GM12878 (cell line): ENCODE results near the gene BIN1. TPM values are rescaled to one million over a fixed set of nuclear protein-coding genes. Genes with fewer than 3 reads are reported as not detected.

Source experiments
- BMI1 ChIP-seq: fragments of 450-650 bp; IDR thresholded peaks from 2 replicates; pipeline ENCODE4 v1.6.1; 2016; ENCODE audit warnings: mild to moderate bottlenecking, moderate library complexity, borderline replicate concordance
- DPF2 ChIP-seq: fragments of 450-650 bp; IDR thresholded peaks from 2 replicates; pipeline ENCODE4 v1.6.1; 2017; ENCODE audit warnings: mild to moderate bottlenecking
- ELK1 ChIP-seq: IDR thresholded peaks from 2 replicates; pipeline ENCODE4 v1.6.1; 2012; ENCODE audit warnings: low read depth, low read length, improper control_type of control experiment
- FOS ChIP-seq: IDR thresholded peaks from 3 replicates; pipeline ENCODE4 v1.6.1; 2011; ENCODE audit warnings: borderline replicate concordance; ENCODE audit not compliant: insufficient read length; ENCODE audit errors: extremely low read depth
- FOXK2 ChIP-seq: fragments of 450-650 bp; IDR thresholded peaks from 2 replicates; pipeline ENCODE4 v1.6.1; 2017; ENCODE audit warnings: mild to moderate bottlenecking, moderate library complexity
- IKZF2 ChIP-seq, 2 experiments: fragments of 450-650 bp; IDR thresholded peaks; 2 replicates each; pipeline ENCODE4 v1.6.1; 2017; ENCODE audit warnings: mild to moderate bottlenecking in 2 of 2, moderate library complexity in 2 of 2
- KDM1A ChIP-seq: fragments of 200-600 bp; sonication (generic); IDR thresholded peaks from 2 replicates; pipeline ENCODE4 v1.6.1; 2016; ENCODE audit warnings: borderline replicate concordance
- MYC ChIP-seq: IDR thresholded peaks from 2 replicates; pipeline ENCODE4 v1.6.1; 2011; ENCODE audit warnings: mild to moderate bottlenecking, low read length, moderate library complexity, inconsistent platforms; ENCODE audit not compliant: insufficient read depth, insufficient replicate concordance, insufficient read length, severe bottlenecking
- NBN ChIP-seq: fragments of 450-650 bp; IDR thresholded peaks from 2 replicates; pipeline ENCODE4 v1.6.1; 2016
- NFIC ChIP-seq: IDR thresholded peaks from 2 replicates; pipeline ENCODE4 v1.6.1; 2012; ENCODE audit warnings: low read depth, mild to moderate bottlenecking, inconsistent platforms, low read length, moderate library complexity
- NFYB ChIP-seq: IDR thresholded peaks from 2 replicates; pipeline ENCODE4 v1.6.1; 2011; ENCODE audit warnings: low read depth, mild to moderate bottlenecking, low read length, improper control_type of control experiment, moderate library complexity; ENCODE audit not compliant: insufficient read depth
- NR2F1 ChIP-seq: fragments of 450-650 bp; conservative IDR thresholded peaks from 2 replicates; pipeline ENCODE4 v1.6.1; 2017; ENCODE audit warnings: mild to moderate bottlenecking
- PAX5 ChIP-seq: IDR thresholded peaks from 2 replicates; pipeline ENCODE4 v1.6.1; 2011; ENCODE audit warnings: low read depth, low read length, borderline replicate concordance
- POU2F2 ChIP-seq: IDR thresholded peaks from 3 replicates; pipeline ENCODE4 v1.6.1; 2011; ENCODE audit warnings: low read depth, mild to moderate bottlenecking, low read length, borderline replicate concordance
- SPI1 ChIP-seq: IDR thresholded peaks from 2 replicates; pipeline ENCODE4 v1.6.1; 2011; ENCODE audit warnings: low read depth, mild to moderate bottlenecking, low read length, moderate library complexity, borderline replicate concordance; ENCODE audit not compliant: insufficient read depth
- ZNF384 ChIP-seq: IDR thresholded peaks from 2 replicates; pipeline ENCODE4 v1.6.1; 2012; ENCODE audit warnings: low read depth, mild to moderate bottlenecking, low read length, improper control_type of control experiment, borderline replicate concordance
- polyA plus RNA-seq, 11 experiments: library from polyadenylated mRNA; depleted of rRNA in 4 of 11; unstranded in 6 of 11; stranded (reverse) in 5 of 11; fragments of >200 nt; fragmentation: Nextera tagmentation in 4 of 11; fragmentation: Illumina TruSeq in 1 of 11; extraction: Ambion mirVana in 4 of 11; extraction: Trizol in 1 of 11; gene quantifications; 1 replicate in 1 of 11; 2 replicates in 10 of 11; pipeline versions ENCODE4 v1.2.1 to v1.2.3, GENCODE V29; 2011 to 2016; ENCODE audit warnings: inconsistent platforms in 2 of 11, missing spikeins in 2 of 11, low read depth in 1 of 11
- total RNA-seq, 4 experiments: library from RNA; depleted of rRNA in 3 of 4; stranded (reverse); fragments of >200 nt in 3 of 4; fragmentation: Illumina TruSeq in 1 of 4; extraction: Trizol in 1 of 4; gene quantifications; 2 replicates each; pipeline versions ENCODE4 v1.2.1 to v1.2.3, GENCODE V29; 2013 to 2021
- TF ChIP-seq, protein P1 (sequence below): IDR thresholded peaks from 2 replicates; pipeline ENCODE4 v1.6.1; 2012; ENCODE audit warnings: improper control_type of control experiment, low read depth, low read length; ENCODE audit not compliant: insufficient replicate concordance
- TF ChIP-seq, protein P2 (sequence below): fragments of 450-650 bp; IDR thresholded peaks from 2 replicates; pipeline ENCODE4 v1.6.1; 2017; ENCODE audit warnings: mild to moderate bottlenecking, moderate library complexity
- TF ChIP-seq, protein P3 (sequence below), 3 experiments: IDR thresholded peaks in 2 of 3; conservative IDR thresholded peaks in 1 of 3; 2 replicates each; pipeline ENCODE4 v1.5.1; 2011; ENCODE audit warnings: low read depth in 3 of 3, low read length in 3 of 3, mild to moderate bottlenecking in 3 of 3, control low read depth in 2 of 3, moderate library complexity in 2 of 3, inconsistent platforms in 1 of 3, mixed read lengths in 1 of 3; ENCODE audit not compliant: control insufficient read depth in 2 of 3, insufficient read depth in 1 of 3; ENCODE audit errors: extremely low read depth in 1 of 3

Gene BIN1
- total and polyA plus RNA-seq, 10 of the 15 experiments (the other 5 are each of a cell fraction or from before 2014, with no cell fraction given), result 0.32 to 21.3 (median 11.2) TPM

DNA sequence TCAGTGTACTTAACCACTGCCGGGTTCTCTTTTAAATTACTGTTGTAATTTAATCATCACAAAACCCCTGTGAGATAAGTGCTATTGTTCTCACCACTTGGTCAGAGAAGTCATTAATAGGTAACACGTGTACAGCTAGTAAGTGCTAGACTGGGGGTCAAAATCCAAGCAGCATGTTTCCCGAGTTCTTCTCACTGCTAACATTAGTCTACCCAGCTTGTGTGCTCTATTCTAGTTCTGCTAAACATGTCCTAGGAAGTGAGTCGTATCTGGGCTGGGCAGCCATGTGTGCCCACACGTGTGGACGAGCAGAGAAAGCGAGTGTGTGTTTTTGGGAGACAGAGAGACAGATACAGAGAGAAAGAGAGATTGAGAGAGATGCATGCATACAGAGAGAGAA lies 94.1 kb downstream of the BIN1 start (continued):
- TF ChIP-seq MYC (no peak), BMI1 (peak; percentile 28; the same call in 1 of the 2 replicates), POU2F2 (no peak), SPI1 (no peak), FOS (no peak), NR2F1 (peak; percentile 57; the same call in 1 of the 2 replicates), NFYB (no peak), ELK1 (no peak), DPF2 (no peak), NBN (peak; percentile 32; the same call in 1 of the 2 replicates), NFIC (no peak), PAX5 (no peak), KDM1A (no peak), IKZF2 (IDR thresholded peaks at IDR 0.05) (no peak; a peak in 1 of 4 replicates), ZNF384 (no peak), FOXK2 (no peak)
- TF ChIP-seq, protein P1, sequence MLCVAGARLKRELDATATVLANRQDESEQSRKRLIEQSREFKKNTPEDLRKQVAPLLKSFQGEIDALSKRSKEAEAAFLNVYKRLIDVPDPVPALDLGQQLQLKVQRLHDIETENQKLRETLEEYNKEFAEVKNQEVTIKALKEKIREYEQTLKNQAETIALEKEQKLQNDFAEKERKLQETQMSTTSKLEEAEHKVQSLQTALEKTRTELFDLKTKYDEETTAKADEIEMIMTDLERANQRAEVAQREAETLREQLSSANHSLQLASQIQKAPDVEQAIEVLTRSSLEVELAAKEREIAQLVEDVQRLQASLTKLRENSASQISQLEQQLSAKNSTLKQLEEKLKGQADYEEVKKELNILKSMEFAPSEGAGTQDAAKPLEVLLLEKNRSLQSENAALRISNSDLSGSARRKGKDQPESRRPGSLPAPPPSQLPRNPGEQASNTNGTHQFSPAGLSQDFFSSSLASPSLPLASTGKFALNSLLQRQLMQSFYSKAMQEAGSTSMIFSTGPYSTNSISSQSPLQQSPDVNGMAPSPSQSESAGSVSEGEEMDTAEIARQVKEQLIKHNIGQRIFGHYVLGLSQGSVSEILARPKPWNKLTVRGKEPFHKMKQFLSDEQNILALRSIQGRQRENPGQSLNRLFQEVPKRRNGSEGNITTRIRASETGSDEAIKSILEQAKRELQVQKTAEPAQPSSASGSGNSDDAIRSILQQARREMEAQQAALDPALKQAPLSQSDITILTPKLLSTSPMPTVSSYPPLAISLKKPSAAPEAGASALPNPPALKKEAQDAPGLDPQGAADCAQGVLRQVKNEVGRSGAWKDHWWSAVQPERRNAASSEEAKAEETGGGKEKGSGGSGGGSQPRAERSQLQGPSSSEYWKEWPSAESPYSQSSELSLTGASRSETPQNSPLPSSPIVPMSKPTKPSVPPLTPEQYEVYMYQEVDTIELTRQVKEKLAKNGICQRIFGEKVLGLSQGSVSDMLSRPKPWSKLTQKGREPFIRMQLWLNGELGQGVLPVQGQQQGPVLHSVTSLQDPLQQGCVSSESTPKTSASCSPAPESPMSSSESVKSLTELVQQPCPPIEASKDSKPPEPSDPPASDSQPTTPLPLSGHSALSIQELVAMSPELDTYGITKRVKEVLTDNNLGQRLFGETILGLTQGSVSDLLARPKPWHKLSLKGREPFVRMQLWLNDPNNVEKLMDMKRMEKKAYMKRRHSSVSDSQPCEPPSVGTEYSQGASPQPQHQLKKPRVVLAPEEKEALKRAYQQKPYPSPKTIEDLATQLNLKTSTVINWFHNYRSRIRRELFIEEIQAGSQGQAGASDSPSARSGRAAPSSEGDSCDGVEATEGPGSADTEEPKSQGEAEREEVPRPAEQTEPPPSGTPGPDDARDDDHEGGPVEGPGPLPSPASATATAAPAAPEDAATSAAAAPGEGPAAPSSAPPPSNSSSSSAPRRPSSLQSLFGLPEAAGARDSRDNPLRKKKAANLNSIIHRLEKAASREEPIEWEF, result no peak
- TF ChIP-seq, protein P2, sequence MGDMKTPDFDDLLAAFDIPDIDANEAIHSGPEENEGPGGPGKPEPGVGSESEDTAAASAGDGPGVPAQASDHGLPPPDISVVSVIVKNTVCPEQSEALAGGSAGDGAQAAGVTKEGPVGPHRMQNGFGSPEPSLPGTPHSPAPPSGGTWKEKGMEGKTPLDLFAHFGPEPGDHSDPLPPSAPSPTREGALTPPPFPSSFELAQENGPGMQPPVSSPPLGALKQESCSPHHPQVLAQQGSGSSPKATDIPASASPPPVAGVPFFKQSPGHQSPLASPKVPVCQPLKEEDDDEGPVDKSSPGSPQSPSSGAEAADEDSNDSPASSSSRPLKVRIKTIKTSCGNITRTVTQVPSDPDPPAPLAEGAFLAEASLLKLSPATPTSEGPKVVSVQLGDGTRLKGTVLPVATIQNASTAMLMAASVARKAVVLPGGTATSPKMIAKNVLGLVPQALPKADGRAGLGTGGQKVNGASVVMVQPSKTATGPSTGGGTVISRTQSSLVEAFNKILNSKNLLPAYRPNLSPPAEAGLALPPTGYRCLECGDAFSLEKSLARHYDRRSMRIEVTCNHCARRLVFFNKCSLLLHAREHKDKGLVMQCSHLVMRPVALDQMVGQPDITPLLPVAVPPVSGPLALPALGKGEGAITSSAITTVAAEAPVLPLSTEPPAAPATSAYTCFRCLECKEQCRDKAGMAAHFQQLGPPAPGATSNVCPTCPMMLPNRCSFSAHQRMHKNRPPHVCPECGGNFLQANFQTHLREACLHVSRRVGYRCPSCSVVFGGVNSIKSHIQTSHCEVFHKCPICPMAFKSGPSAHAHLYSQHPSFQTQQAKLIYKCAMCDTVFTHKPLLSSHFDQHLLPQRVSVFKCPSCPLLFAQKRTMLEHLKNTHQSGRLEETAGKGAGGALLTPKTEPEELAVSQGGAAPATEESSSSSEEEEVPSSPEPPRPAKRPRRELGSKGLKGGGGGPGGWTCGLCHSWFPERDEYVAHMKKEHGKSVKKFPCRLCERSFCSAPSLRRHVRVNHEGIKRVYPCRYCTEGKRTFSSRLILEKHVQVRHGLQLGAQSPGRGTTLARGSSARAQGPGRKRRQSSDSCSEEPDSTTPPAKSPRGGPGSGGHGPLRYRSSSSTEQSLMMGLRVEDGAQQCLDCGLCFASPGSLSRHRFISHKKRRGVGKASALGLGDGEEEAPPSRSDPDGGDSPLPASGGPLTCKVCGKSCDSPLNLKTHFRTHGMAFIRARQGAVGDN, result no peak
- TF ChIP-seq, protein P3, sequence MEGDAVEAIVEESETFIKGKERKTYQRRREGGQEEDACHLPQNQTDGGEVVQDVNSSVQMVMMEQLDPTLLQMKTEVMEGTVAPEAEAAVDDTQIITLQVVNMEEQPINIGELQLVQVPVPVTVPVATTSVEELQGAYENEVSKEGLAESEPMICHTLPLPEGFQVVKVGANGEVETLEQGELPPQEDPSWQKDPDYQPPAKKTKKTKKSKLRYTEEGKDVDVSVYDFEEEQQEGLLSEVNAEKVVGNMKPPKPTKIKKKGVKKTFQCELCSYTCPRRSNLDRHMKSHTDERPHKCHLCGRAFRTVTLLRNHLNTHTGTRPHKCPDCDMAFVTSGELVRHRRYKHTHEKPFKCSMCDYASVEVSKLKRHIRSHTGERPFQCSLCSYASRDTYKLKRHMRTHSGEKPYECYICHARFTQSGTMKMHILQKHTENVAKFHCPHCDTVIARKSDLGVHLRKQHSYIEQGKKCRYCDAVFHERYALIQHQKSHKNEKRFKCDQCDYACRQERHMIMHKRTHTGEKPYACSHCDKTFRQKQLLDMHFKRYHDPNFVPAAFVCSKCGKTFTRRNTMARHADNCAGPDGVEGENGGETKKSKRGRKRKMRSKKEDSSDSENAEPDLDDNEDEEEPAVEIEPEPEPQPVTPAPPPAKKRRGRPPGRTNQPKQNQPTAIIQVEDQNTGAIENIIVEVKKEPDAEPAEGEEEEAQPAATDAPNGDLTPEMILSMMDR (IDR thresholded peaks at IDR 0.05 in 2 of 3, conservative IDR thresholded peaks at IDR 0.05 in 1 of 3; ENCODE audit: control insufficient read depth in 2 of 3, extremely low read depth in 1 of 3, insufficient read depth in 1 of 3, low read depth in 3 of 3, low read length in 3 of 3), result no peak
